K562 (cell line): Measurements from ENCODE around the gene RIMKLA.

Experiments
- CTBP1 ChIP-seq: fragments of 450-650 bp; IDR thresholded peaks from 2 replicates; pipeline ENCODE4 v1.6.1; 2016; ENCODE audit warnings: borderline replicate concordance
- GTF2E2 ChIP-seq: fragments of 200-800 bp; sonication (Bioruptor generic); IDR thresholded peaks from 2 replicates; pipeline ENCODE4 v1.6.1; 2016; ENCODE audit warnings: missing genetic modification characterization, missing compliant biosample characterization
- KLF6 ChIP-seq: fragments of 250-450 bp; sonication (Bioruptor Pico); IDR thresholded peaks from 2 replicates; pipeline ENCODE4 v1.4.0; 2020; ENCODE audit warnings: mild to moderate bottlenecking, moderate library complexity, borderline replicate concordance
- NR2F6 ChIP-seq: fragments of 450-650 bp; formaldehyde crosslinking; IDR thresholded peaks from 2 replicates; pipeline ENCODE4 v1.4.0; 2020; ENCODE audit warnings: mild to moderate bottlenecking
- POLR2A ChIP-seq: fragments of 450-650 bp; conservative IDR thresholded peaks from 2 replicates; pipeline ENCODE4 v1.6.1; 2016
- TCF7 ChIP-seq: sonication (generic); IDR thresholded peaks from 2 replicates; pipeline ENCODE4 v1.6.1; 2016; ENCODE audit warnings: antibody characterized with exemption, borderline replicate concordance
- TF ChIP-seq, protein P1 (sequence below), 3 experiments: IDR thresholded peaks in 2 of 3; conservative IDR thresholded peaks in 1 of 3; 2 replicates each; pipeline ENCODE4 v1.5.1; 2011 to 2012; ENCODE audit warnings: low read length in 3 of 3, mild to moderate bottlenecking in 3 of 3, control low read depth in 2 of 3, improper control_type of control experiment in 1 of 3, inconsistent platforms in 1 of 3, low read depth in 1 of 3, mixed read lengths in 1 of 3, moderate library complexity in 1 of 3; ENCODE audit not compliant: insufficient read depth in 2 of 3
- TF ChIP-seq, protein P2 (sequence below): fragments of 250-450 bp; sonication (Bioruptor Pico); IDR thresholded peaks from 2 replicates; pipeline ENCODE4 v1.4.0; 2020; ENCODE audit warnings: mild to moderate bottlenecking, moderate library complexity
- TF ChIP-seq, protein P3 (sequence below): fragments of 450-650 bp; IDR thresholded peaks from 2 replicates; pipeline ENCODE4 v1.6.1; 2016; ENCODE audit warnings: missing biosample characterization, missing genetic modification characterization

DNA sequence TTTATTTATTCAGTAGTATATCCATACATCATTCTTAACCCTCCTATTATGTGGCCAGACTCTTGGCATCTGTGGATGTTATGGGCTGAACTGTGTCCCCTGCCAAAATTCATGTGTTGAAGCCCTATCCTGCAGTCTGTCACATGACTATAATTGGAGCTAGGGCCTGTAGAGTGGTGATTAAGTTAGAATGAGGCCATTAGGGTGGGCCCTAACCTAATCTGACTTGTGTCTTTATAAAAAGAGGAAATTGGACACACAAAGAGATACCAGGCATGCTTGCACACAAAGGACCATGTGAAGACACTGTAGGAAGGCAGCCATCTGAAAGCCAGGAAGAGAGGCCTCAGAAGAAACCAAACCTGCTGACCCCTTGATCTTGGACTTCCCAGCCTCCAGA, 68.7 kb downstream of the RIMKLA start:
- TF ChIP-seq KLF6 (no peak), CTBP1 (no peak), NR2F6 (no peak), TCF7 (no peak), GTF2E2 (tag) (no peak), POLR2A (no peak)
- TF ChIP-seq, protein P1, sequence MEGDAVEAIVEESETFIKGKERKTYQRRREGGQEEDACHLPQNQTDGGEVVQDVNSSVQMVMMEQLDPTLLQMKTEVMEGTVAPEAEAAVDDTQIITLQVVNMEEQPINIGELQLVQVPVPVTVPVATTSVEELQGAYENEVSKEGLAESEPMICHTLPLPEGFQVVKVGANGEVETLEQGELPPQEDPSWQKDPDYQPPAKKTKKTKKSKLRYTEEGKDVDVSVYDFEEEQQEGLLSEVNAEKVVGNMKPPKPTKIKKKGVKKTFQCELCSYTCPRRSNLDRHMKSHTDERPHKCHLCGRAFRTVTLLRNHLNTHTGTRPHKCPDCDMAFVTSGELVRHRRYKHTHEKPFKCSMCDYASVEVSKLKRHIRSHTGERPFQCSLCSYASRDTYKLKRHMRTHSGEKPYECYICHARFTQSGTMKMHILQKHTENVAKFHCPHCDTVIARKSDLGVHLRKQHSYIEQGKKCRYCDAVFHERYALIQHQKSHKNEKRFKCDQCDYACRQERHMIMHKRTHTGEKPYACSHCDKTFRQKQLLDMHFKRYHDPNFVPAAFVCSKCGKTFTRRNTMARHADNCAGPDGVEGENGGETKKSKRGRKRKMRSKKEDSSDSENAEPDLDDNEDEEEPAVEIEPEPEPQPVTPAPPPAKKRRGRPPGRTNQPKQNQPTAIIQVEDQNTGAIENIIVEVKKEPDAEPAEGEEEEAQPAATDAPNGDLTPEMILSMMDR (IDR thresholded peaks at IDR 0.05 in 2 of 3, conservative IDR thresholded peaks at IDR 0.05 in 1 of 3; ENCODE audit: insufficient read depth in 2 of 3, low read depth in 1 of 3, low read length in 3 of 3), result no peak
- TF ChIP-seq, protein P2, sequence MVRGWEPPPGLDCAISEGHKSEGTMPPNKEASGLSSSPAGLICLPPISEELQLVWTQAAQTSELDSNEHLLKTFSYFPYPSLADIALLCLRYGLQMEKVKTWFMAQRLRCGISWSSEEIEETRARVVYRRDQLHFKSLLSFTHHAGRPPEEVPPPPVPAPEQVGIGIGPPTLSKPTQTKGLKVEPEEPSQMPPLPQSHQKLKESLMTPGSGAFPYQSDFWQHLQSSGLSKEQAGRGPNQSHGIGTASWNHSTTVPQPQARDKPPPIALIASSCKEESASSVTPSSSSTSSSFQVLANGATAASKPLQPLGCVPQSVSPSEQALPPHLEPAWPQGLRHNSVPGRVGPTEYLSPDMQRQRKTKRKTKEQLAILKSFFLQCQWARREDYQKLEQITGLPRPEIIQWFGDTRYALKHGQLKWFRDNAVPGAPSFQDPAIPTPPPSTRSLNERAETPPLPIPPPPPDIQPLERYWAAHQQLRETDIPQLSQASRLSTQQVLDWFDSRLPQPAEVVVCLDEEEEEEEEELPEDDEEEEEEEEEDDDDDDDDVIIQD, result no peak
- TF ChIP-seq, protein P3, sequence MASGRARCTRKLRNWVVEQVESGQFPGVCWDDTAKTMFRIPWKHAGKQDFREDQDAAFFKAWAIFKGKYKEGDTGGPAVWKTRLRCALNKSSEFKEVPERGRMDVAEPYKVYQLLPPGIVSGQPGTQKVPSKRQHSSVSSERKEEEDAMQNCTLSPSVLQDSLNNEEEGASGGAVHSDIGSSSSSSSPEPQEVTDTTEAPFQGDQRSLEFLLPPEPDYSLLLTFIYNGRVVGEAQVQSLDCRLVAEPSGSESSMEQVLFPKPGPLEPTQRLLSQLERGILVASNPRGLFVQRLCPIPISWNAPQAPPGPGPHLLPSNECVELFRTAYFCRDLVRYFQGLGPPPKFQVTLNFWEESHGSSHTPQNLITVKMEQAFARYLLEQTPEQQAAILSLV (tag), result no peak
